Panc1 (cell line): ENCODE data around the gene AP4M1. TPM values are rescaled to one million over a fixed set of nuclear protein-coding genes. Genes with fewer than 3 reads are reported as not detected.

ENCODE experiments used
- ATAC-seq: fragments of 200-7000 bp; cut with Tn5 transposase; 2 replicates; pipeline ENCODE4 v1.9.1; 2020; ENCODE audit warnings: mild to moderate bottlenecking, moderate library complexity
- BruUV-seq: library from RNA; stranded (reverse); fragments of 400-500 nt; replicated peaks from 2 replicates; lab custom pipeline; 2021; lab: Mats Ljungman, UMichigan
- CTCF ChIA-PET: fragments of 300-600 bp; sonication (Branson Sonifier 250); formaldehyde crosslinking; loops from one replicate; lab custom pipeline; 2022; ENCODE audit warnings: antibody characterized with exemption; lab: Charles Lee
- POLR2A ChIA-PET: fragments of 300-600 bp; sonication (Branson Sonifier 250); formaldehyde crosslinking; loops from one replicate; lab custom pipeline; 2022; ENCODE audit warnings: antibody characterized with exemption; lab: Charles Lee
- DNase-seq: peaks from one replicate; pipeline ENCODE4 v3.0.0-alpha.2; 2010; ENCODE audit warnings: low read depth, low spot score
- H3K27ac ChIP-seq: 2 replicates; pipeline ENCODE4 v1.5.1; 2011; ENCODE audit warnings: mild to moderate bottlenecking, low read length, inconsistent platforms
- H3K27me3 ChIP-seq: fragments of 200-500 bp; sonication (Bioruptor generic); 2 replicates; pipeline ENCODE4 v1.6.0; 2014; ENCODE audit warnings: low read length, inconsistent platforms; ENCODE audit not compliant: control insufficient read depth, insufficient read depth
- H3K36me3 ChIP-seq: fragments of 200-500 bp; sonication (Bioruptor generic); 2 replicates; pipeline ENCODE4 v1.5.1; 2014; ENCODE audit warnings: inconsistent platforms, mild to moderate bottlenecking, low read length, moderate library complexity; ENCODE audit not compliant: control insufficient read depth, insufficient read depth
- H3K4me1 ChIP-seq: 2 replicates; pipeline ENCODE4 v1.5.1; 2011; ENCODE audit warnings: inconsistent platforms, mild to moderate bottlenecking, low read length, moderate library complexity; ENCODE audit not compliant: control insufficient read depth, insufficient read depth
- H3K4me3 ChIP-seq, 2 experiments: 2 replicates each; pipeline ENCODE4 v1.5.1; 2011 to 2012; ENCODE audit warnings: low read depth in 2 of 2, low read length in 2 of 2, mild to moderate bottlenecking in 2 of 2, inconsistent platforms in 1 of 2, moderate library complexity in 1 of 2
- H3K9me3 ChIP-seq: fragments of 200-500 bp; sonication (Bioruptor generic); 2 replicates; pipeline ENCODE4 v1.5.1; 2014; ENCODE audit warnings: low read depth, mild to moderate bottlenecking, inconsistent platforms, low read length, moderate library complexity; ENCODE audit not compliant: control insufficient read depth, insufficient read depth
- POLR2AphosphoS5 ChIP-seq: IDR thresholded peaks from 2 replicates; pipeline ENCODE4 v1.6.1; 2012; ENCODE audit warnings: mild to moderate bottlenecking, low read depth, low read length, moderate library complexity
- SIN3A ChIP-seq: IDR thresholded peaks from 2 replicates; pipeline ENCODE4 v1.6.1; 2012; ENCODE audit warnings: low read depth, mild to moderate bottlenecking, low read length, moderate library complexity, borderline replicate concordance; ENCODE audit not compliant: insufficient read depth
- TCF7L2 ChIP-seq: IDR thresholded peaks from 2 replicates; pipeline ENCODE4 v1.6.1; 2011; ENCODE audit warnings: mild to moderate bottlenecking, low read depth, low read length, inconsistent platforms
- in situ Hi-C: cut with HindIII; loops from 2 replicates; pipeline ENCODE4 v1.10.0; 2016; ENCODE audit warnings: low sequenced_read_pairs, low pct_unique_long_range_greater_than_20kb
- intact Hi-C: fragments of 100-400 bp; cut with micrococcal nuclease; formaldehyde crosslinking; loops from one replicate; pipeline ENCODE4 v1.10.0; 2022; ENCODE audit not compliant: unreplicated experiment
- total RNA-seq: library from RNA; stranded (reverse); gene quantifications from one replicate; pipeline ENCODE4 v1.2.1, GENCODE V29; 2021; ENCODE audit not compliant: unreplicated experiment
- TF ChIP-seq, protein P1 (sequence below): fragments of 450-650 bp; IDR thresholded peaks from 2 replicates; pipeline ENCODE4 v1.5.1; 2017; ENCODE audit warnings: mild to moderate bottlenecking
- TF ChIP-seq, protein P2 (sequence below), 2 experiments: IDR thresholded peaks; 2 replicates each; pipeline ENCODE4 v1.6.1; 2011 to 2012; ENCODE audit warnings: low read depth in 2 of 2, control low read depth in 1 of 2, low read length in 1 of 2, mild to moderate bottlenecking in 1 of 2, moderate library complexity in 1 of 2; ENCODE audit not compliant: insufficient read depth in 1 of 2

AP4M1 gene
- total RNA-seq, 1 experiment from 2014 or later: 42.6 TPM

DNA sequence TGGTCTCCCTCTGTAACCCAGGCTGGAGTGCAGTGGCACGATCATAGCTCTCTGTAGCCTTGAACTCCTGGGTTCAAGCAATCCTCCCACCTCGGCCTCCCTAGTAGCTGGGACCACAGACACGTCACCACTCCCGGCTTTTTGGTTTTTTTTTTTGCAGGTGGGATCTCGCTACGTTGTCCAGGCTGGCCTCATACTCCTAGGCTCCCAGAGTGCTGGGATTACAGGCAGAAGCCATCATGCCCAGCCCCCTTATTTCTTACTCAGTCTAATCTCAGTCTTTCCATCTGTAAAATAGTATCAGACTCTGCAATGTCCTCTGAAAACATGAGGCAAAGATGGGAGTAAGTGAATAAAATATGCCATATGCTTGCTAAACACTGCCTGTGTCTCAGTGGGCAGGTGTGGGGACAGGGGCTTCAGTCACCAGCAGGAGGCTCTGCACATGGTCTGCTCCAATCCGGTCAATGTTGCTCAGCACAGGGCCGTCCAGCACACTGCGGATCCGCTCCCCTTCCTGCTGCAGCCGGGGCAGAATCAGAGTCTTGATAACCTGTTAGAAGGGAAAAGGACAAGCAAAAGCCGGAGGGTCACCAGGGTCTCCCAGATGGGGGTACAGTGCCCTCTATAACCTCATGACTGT is 8.2 kb downstream of the AP4M1 start:
- TF ChIP-seq, protein P1, sequence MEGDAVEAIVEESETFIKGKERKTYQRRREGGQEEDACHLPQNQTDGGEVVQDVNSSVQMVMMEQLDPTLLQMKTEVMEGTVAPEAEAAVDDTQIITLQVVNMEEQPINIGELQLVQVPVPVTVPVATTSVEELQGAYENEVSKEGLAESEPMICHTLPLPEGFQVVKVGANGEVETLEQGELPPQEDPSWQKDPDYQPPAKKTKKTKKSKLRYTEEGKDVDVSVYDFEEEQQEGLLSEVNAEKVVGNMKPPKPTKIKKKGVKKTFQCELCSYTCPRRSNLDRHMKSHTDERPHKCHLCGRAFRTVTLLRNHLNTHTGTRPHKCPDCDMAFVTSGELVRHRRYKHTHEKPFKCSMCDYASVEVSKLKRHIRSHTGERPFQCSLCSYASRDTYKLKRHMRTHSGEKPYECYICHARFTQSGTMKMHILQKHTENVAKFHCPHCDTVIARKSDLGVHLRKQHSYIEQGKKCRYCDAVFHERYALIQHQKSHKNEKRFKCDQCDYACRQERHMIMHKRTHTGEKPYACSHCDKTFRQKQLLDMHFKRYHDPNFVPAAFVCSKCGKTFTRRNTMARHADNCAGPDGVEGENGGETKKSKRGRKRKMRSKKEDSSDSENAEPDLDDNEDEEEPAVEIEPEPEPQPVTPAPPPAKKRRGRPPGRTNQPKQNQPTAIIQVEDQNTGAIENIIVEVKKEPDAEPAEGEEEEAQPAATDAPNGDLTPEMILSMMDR: no peak
- TF ChIP-seq TCF7L2: no peak
- no peak for TF ChIP-seq SIN3A
- TF ChIP-seq, protein P2, sequence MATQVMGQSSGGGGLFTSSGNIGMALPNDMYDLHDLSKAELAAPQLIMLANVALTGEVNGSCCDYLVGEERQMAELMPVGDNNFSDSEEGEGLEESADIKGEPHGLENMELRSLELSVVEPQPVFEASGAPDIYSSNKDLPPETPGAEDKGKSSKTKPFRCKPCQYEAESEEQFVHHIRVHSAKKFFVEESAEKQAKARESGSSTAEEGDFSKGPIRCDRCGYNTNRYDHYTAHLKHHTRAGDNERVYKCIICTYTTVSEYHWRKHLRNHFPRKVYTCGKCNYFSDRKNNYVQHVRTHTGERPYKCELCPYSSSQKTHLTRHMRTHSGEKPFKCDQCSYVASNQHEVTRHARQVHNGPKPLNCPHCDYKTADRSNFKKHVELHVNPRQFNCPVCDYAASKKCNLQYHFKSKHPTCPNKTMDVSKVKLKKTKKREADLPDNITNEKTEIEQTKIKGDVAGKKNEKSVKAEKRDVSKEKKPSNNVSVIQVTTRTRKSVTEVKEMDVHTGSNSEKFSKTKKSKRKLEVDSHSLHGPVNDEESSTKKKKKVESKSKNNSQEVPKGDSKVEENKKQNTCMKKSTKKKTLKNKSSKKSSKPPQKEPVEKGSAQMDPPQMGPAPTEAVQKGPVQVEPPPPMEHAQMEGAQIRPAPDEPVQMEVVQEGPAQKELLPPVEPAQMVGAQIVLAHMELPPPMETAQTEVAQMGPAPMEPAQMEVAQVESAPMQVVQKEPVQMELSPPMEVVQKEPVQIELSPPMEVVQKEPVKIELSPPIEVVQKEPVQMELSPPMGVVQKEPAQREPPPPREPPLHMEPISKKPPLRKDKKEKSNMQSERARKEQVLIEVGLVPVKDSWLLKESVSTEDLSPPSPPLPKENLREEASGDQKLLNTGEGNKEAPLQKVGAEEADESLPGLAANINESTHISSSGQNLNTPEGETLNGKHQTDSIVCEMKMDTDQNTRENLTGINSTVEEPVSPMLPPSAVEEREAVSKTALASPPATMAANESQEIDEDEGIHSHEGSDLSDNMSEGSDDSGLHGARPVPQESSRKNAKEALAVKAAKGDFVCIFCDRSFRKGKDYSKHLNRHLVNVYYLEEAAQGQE (IDR thresholded peaks at IDR 0.05; ENCODE audit: insufficient read depth in 1 of 2, low read depth in 2 of 2, low read length in 1 of 2): no peak
- no peak for TF ChIP-seq POLR2AphosphoS5
- Histone ChIP-seq H3K9me3 (no peaks in the 10 kb centered on the region), H3K27ac (no peak overlapping the region), H3K4me1 (no peaks in the 10 kb centered on the region), H3K36me3 (no peaks in the 10 kb centered on the region; the same call in 1 of the 2 replicates), H3K4me3 (no peak overlapping the region), H3K27me3 (no peaks in the 10 kb centered on the region)
- ATAC-seq: peak; percentile 59
- intact Hi-C loops: no loop called here
- ChIA-PET CTCF (no interaction called here), POLR2A (no interaction called here)
- in situ Hi-C loops: no loop called here
- DNase-seq: no peak
- no TSS peak for BruUV-seq

DNA sequence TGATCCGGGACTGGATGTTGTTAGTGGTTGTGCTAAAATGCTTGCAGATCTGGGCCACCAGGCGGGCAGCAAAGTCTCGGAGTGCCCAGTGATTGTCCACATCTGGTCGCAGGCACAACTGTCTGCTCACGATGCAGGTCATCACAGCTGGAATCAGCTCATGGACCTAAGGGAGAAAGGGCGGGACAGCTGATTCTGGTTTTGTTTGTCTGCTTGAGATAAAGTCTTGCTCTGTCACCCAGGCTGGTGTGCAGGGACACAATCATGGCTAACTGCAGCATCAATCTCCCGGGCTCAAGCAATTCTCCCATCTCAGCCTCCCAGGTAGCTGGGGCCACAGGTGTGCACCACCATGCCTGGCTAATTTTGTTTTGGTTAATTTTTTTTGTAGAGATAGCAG is 9.7 kb downstream of the AP4M1 start:
- no peaks in the 10 kb centered on the region; the same call in 1 of the 2 replicates for H3K36me3 ChIP-seq
- ATAC-seq (no peak), DNase-seq (no peak)
- H3K27ac ChIP-seq: no peak overlapping the region
- 0 out of 2 replicates have a peak, but pooled peaks have one; percentile 20 for TF ChIP-seq POLR2AphosphoS5
- no peak for TF ChIP-seq TCF7L2
- TF ChIP-seq, protein P1: no peak
- TF ChIP-seq, protein P2 (IDR thresholded peaks at IDR 0.05; ENCODE audit: insufficient read depth in 1 of 2, low read depth in 2 of 2, low read length in 1 of 2): no peak
- no peak for TF ChIP-seq SIN3A
- H3K4me1 ChIP-seq: no peaks in the 10 kb centered on the region
- H3K4me3 ChIP-seq: no peak overlapping the region
- no TSS peak for BruUV-seq
- intact Hi-C loops (no loop called here), in situ Hi-C loops (no loop called here)
- no peaks in the 10 kb centered on the region for H3K9me3 ChIP-seq
- POLR2A ChIA-PET: no interaction called here
- H3K27me3 ChIP-seq: no peaks in the 10 kb centered on the region
- CTCF ChIA-PET: interaction anchor here (0.6 to 1.7 kb wide), 2 partner anchors 9 to 18 kb away, joined by 3 to 4 read pairs; no protein-coding TSS in a partner anchor
